Keratinocyte (primary cell): ENCODE measurements around the gene IL17RC. TPM values are rescaled to one million over a fixed set of nuclear protein-coding genes. Genes with fewer than 3 reads are reported as not detected.

Experiments used
- DNase-seq: peaks from one replicate; pipeline ENCODE4 v3.0.0-alpha.2; 2011; ENCODE audit warnings: low read depth, missing footprints, low spot score
- FAIRE-seq: peaks from 2 replicates; lab custom pipeline; 2011; peaks lifted over from hg19 to GRCh38; lab: Jason Lieb, UNC
- H2AFZ ChIP-seq: 2 replicates; pipeline ENCODE4 v1.6.0; 2012; ENCODE audit warnings: low read length, control low read depth, inconsistent platforms; ENCODE audit not compliant: control insufficient read depth
- H3K27ac ChIP-seq: 2 replicates; pipeline ENCODE4 v1.5.1; 2011; ENCODE audit warnings: low read length; ENCODE audit not compliant: control insufficient read depth, insufficient read depth
- H3K27me3 ChIP-seq: 3 replicates; pipeline ENCODE4 v1.6.0; 2011; ENCODE audit warnings: low read length; ENCODE audit not compliant: control insufficient read depth, insufficient read depth; ENCODE audit errors: extremely low read depth
- H3K36me3 ChIP-seq, 2 experiments: 2 replicates in 1 of 2; 3 replicates in 1 of 2; pipeline ENCODE4 v1.5.1; 2011; ENCODE audit warnings: low read length in 2 of 2, mild to moderate bottlenecking in 1 of 2; ENCODE audit not compliant: control insufficient read depth in 2 of 2, insufficient read depth in 2 of 2; ENCODE audit errors: extremely low read depth in 1 of 2
- H3K4me1 ChIP-seq: 3 replicates; pipeline ENCODE4 v1.5.1; 2011; ENCODE audit warnings: low read length; ENCODE audit not compliant: control insufficient read depth, insufficient read depth; ENCODE audit errors: extremely low read depth
- H3K4me2 ChIP-seq: 3 replicates; pipeline ENCODE4 v1.6.0; 2011; ENCODE audit warnings: low read depth, low read length; ENCODE audit not compliant: control insufficient read depth, insufficient read depth; ENCODE audit errors: extremely low read depth
- H3K4me3 ChIP-seq, 3 experiments: fragments of 200-600 bp in 1 of 3; sonication (generic) in 1 of 3; 2 replicates in 2 of 3; 3 replicates in 1 of 3; pipeline ENCODE4 v1.5.1; 2011 to 2016; ENCODE audit warnings: low read length in 3 of 3, mild to moderate bottlenecking in 3 of 3, control low read depth in 2 of 3, inconsistent platforms in 1 of 3, low read depth in 1 of 3, mixed read lengths in 1 of 3, mixed run types in 1 of 3, moderate library complexity in 1 of 3; ENCODE audit not compliant: control insufficient read depth in 2 of 3, insufficient read depth in 2 of 3; ENCODE audit errors: extremely low read depth in 1 of 3
- H3K79me2 ChIP-seq: 2 replicates; pipeline ENCODE4 v1.6.0; 2012; ENCODE audit warnings: low read length; ENCODE audit not compliant: control insufficient read depth, insufficient read depth
- H3K9ac ChIP-seq: 3 replicates; pipeline ENCODE4 v1.6.0; 2011; ENCODE audit warnings: low read length; ENCODE audit not compliant: control insufficient read depth, insufficient read depth; ENCODE audit errors: extremely low read depth
- H3K9me1 ChIP-seq: 3 replicates; pipeline ENCODE4 v1.6.0; 2011; ENCODE audit warnings: low read length; ENCODE audit not compliant: control insufficient read depth, insufficient read depth; ENCODE audit errors: extremely low read depth
- H3K9me3 ChIP-seq: 2 replicates; pipeline ENCODE4 v1.5.1; 2012; ENCODE audit warnings: low read depth, low read length; ENCODE audit not compliant: control insufficient read depth
- H4K20me1 ChIP-seq: 3 replicates; pipeline ENCODE4 v1.6.0; 2011; ENCODE audit warnings: low read length; ENCODE audit not compliant: control insufficient read depth, insufficient read depth; ENCODE audit errors: extremely low read depth
- CTCF ChIP-seq, 3 experiments: IDR thresholded peaks in 1 of 3; conservative IDR thresholded peaks in 1 of 3; optimal IDR thresholded peaks in 1 of 3; 2 replicates in 2 of 3; 3 replicates in 1 of 3; pipeline versions ENCODE3 to v1.5.1; 2011; ENCODE audit warnings: low read length in 3 of 3, mild to moderate bottlenecking in 3 of 3, moderate library complexity in 2 of 3, control low read depth in 1 of 3, inconsistent platforms in 1 of 3; ENCODE audit not compliant: insufficient read depth in 2 of 3; ENCODE audit errors: extremely low read depth in 1 of 3
- EZH2 ChIP-seq: IDR thresholded peaks from one replicate; pipeline ENCODE4 v1.6.1; 2012; ENCODE audit warnings: inconsistent platforms, mild to moderate bottlenecking, low read length, moderate library complexity
- dilution Hi-C: fragments of 300-500 bp; cut with MboI; formaldehyde crosslinking; loops from one replicate; pipeline ENCODE4 v1.7.0; 2020; ENCODE audit warnings: low sequenced_read_pairs; ENCODE audit not compliant: extremely low pct_ligation_motif_present
- polyA plus RNA-seq, 5 experiments: library from polyadenylated mRNA; depleted of rRNA in 3 of 5; stranded (reverse) in 3 of 5; stranded (forward) in 1 of 5; unstranded in 1 of 5; fragments of >200 nt; gene quantifications; 1 replicate in 1 of 5; 2 replicates in 3 of 5; 3 replicates in 1 of 5; pipeline versions ENCODE4 v1.2.1 to v1.2.3, GENCODE V29; 2011 to 2012; ENCODE audit warnings: missing spikeins in 2 of 5, low read depth in 1 of 5, low replicate concordance in 1 of 5

Gene IL17RC
- polyA plus RNA-seq, 1 donor (not counting 4 experiments of a cell fraction or from before 2014, with no cell fraction given), result 6.3 TPM

GRCh38 chr3:9965200-9965875 is 48.4 kb downstream of the IL17RC start:
- DNase-seq (no peak), FAIRE-seq (no peak)
- Histone ChIP-seq H3K4me2 (no peak overlapping the region), H2AFZ (no peak overlapping the region), H3K36me3 (peaks cover 6% of the 10 kb centered on the region in 2 experiments), H4K20me1 (no peaks in the 10 kb centered on the region), H3K4me3 (no peak overlapping the region), H3K79me2 (no peaks in the 10 kb centered on the region), H3K4me1 (peaks cover 6% of the 10 kb centered on the region), H3K27ac (no peak overlapping the region), H3K9me3 (no peaks in the 10 kb centered on the region), H3K9ac (no peak overlapping the region), H3K9me1 (no peaks in the 10 kb centered on the region), H3K27me3 (no peaks in the 10 kb centered on the region)
- dilution Hi-C loops, result no loop called here
- TF ChIP-seq EZH2, result no peak
- TF ChIP-seq CTCF (optimal IDR thresholded peaks at IDR 0.05 in 1 of 3, IDR thresholded peaks at IDR 0.05 in 1 of 3, conservative IDR thresholded peaks at IDR 0.05 in 1 of 3; ENCODE audit: extremely low read depth in 1 of 3, insufficient read depth in 2 of 3, low read length in 3 of 3), result no peak

GRCh38 chr3:9966841-9967240 is 49.9 kb downstream of the IL17RC start:
- DNase-seq (no peak), FAIRE-seq (no peak)
- Histone ChIP-seq H3K27ac (no peak overlapping the region), H3K36me3 (peaks cover 6 to 7% of the 10 kb centered on the region in 2 experiments), H4K20me1 (no peaks in the 10 kb centered on the region), H3K9me3 (no peaks in the 10 kb centered on the region), H3K79me2 (no peaks in the 10 kb centered on the region), H3K9me1 (no peaks in the 10 kb centered on the region), H3K27me3 (no peaks in the 10 kb centered on the region), H2AFZ (no peak overlapping the region), H3K4me2 (no peak overlapping the region), H3K9ac (no peak overlapping the region), H3K4me1 (peaks cover 11% of the 10 kb centered on the region), H3K4me3 (no peak overlapping the region)
- dilution Hi-C loops, result no loop called here
- TF ChIP-seq EZH2 (no peak), CTCF (optimal IDR thresholded peaks at IDR 0.05 in 1 of 3, IDR thresholded peaks at IDR 0.05 in 1 of 3, conservative IDR thresholded peaks at IDR 0.05 in 1 of 3; ENCODE audit: extremely low read depth in 1 of 3, insufficient read depth in 2 of 3, low read length in 3 of 3) (no peak)
